Spinal cord (tissue), 10 donors: ENCODE results near the gene CRYGB. TPM values are rescaled to one million over a fixed set of nuclear protein-coding genes. Genes with fewer than 3 reads are reported as not detected.
"Not testable (repeated sequence)": the region's sequence is repeated elsewhere in the genome, so short reads cannot be mapped to it uniquely, and the experiment has no call there.

ENCODE experiments used
- DNase-seq, 6 donors: peaks; one replicate each; pipeline versions ENCODE4 v3.0.0 to v3.0.0-alpha.2; 2013 to 2015; ENCODE audit warnings: low spot score in 6 of 6, low read depth in 4 of 6
- H3K27ac ChIP-seq: one replicate; pipeline ENCODE4 v1.5.1; 2013; ENCODE audit warnings: low read depth, low read length, control low read depth
- H3K27me3 ChIP-seq: one replicate; pipeline ENCODE4 v1.6.1; 2013; ENCODE audit warnings: low read length; ENCODE audit not compliant: control insufficient read depth, insufficient read depth
- H3K36me3 ChIP-seq: one replicate; pipeline ENCODE4 v1.6.1; 2013; ENCODE audit warnings: low read length; ENCODE audit not compliant: control insufficient read depth, insufficient read depth
- H3K4me1 ChIP-seq: one replicate; pipeline ENCODE4 v1.6.1; 2013; ENCODE audit warnings: low read length; ENCODE audit not compliant: control insufficient read depth, insufficient read depth
- H3K4me3 ChIP-seq: one replicate; pipeline ENCODE4 v1.5.1; 2013; ENCODE audit warnings: low read depth, low read length, control low read depth
- H3K9me3 ChIP-seq: one replicate; pipeline ENCODE4 v1.6.1; 2013; ENCODE audit warnings: low read length; ENCODE audit not compliant: control insufficient read depth, insufficient read depth
- WGBS: methylation state at CpG from one replicate; pipeline ENCODE4 v1.1.5; 2013; ENCODE audit warnings: missing lambda C conversion rate; ENCODE audit not compliant: insufficient coverage; 5-methylcytosine and 5-hydroxymethylcytosine counted together
- polyA plus RNA-seq, 2 donors: library from polyadenylated mRNA; unstranded; fragments of 120-200 nt; gene quantifications; one replicate each; pipeline ENCODE4 v1.2.1, GENCODE V29; 2013; ENCODE audit not compliant: insufficient read length in 2 of 2
- total RNA-seq, 2 donors: library from RNA; depleted of rRNA in 1 of 2; stranded (reverse); fragments of 120-200 nt in 1 of 2; fragments of >200 nt in 1 of 2; gene quantifications; one replicate each; pipeline versions ENCODE4 v1.2.3 to v1.2.4, GENCODE V29; 2013 to 2014
- donor health status: healthy.

CRYGB gene
- total and polyA plus RNA-seq, 4 donors: not detected

DNA sequence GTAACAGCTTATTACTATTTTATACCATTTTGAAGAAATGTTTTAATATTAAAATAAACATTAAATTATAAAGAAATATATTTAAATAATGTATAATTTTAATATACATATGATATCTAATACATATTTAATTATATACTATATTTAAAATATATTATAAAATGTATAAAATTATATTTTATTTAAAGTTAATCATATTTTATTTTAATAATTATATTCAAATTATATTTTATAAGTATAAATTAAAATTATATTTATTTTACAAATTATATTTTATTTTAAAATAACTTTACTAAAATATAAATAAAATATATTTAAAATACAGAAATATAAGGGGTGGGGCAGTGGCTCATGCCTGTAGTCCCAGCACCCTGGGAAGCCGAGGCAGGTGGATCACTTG, 23.7 kb downstream of the CRYGB start:
- Histone ChIP-seq H3K9me3 (no peaks in the 10 kb centered on the region), H3K27ac (no peak overlapping the region), H3K27me3 (no peaks in the 10 kb centered on the region), H3K4me3 (no peak overlapping the region), H3K36me3 (no peaks in the 10 kb centered on the region), H3K4me1 (peaks cover 2% of the 10 kb centered on the region)
- no peak for DNase-seq
- WGBS: no CpG with 5 or more reads among the region's 1 CpG

GRCh38 chr2:208118918-208119317, 27.0 kb downstream of the CRYGB start:
- WGBS: no CpG with 5 or more reads among the region's 3 CpGs
- Histone ChIP-seq H3K4me3 (no peak overlapping the region), H3K27ac (no peak overlapping the region), H3K27me3 (no peaks in the 10 kb centered on the region), H3K9me3 (no peaks in the 10 kb centered on the region), H3K36me3 (no peaks in the 10 kb centered on the region), H3K4me1 (no peaks in the 10 kb centered on the region)
- peak in 2 of 6 donors; percentile 20 to 79 for DNase-seq

- H3K4me3 ChIP-seq, H3K27me3 ChIP-seq, DNase-seq, H3K4me1 ChIP-seq, H3K36me3 ChIP-seq, H3K9me3 ChIP-seq, H3K27ac ChIP-seq: not testable (repeated sequence)
- 94% methylated on average over 6 of the region's 11 CpGs for WGBS
Measured at GRCh38 chr2:208117390-208117789, 28.6 kb downstream of the CRYGB start.

- WGBS: 42% methylated on average over 4 of the region's 7 CpGs
- no peak overlapping the region for H3K27ac ChIP-seq
- no peaks in the 10 kb centered on the region for H3K36me3 ChIP-seq
- no peak for DNase-seq
- no peak overlapping the region for H3K4me3 ChIP-seq
- peaks cover 4% of the 10 kb centered on the region for H3K4me1 ChIP-seq
- H3K27me3 ChIP-seq: peaks cover 6% of the 10 kb centered on the region
- H3K9me3 ChIP-seq: no peaks in the 10 kb centered on the region
Measured at GRCh38 chr2:208112969-208113368, 33.0 kb downstream of the CRYGB start.

DNA sequence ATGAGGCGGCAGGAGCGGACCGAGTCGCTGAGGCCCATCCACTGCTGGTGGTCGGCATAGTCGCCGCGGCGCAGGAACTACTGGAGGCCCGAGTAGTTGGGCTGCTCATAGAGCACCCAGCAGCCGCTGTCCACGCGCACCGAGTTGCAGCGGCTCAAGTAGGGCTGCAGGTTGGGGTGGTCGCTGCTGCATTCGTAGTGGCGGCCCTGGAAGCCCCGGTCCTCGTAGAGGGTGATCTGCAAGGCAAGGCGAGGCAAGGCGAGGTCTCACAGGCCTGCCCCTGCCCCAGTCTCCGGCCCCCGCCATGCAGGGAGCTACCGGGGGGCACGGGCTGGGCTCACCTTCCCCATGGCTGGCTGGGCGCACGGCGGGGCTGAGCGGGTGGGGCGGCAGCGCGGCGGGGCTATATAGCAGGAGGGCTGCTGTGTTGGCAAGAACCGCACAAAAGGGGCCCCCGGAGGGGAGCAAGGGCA, 33.6 kb downstream of the CRYGB start:
- H3K27me3 ChIP-seq, H3K27ac ChIP-seq, H3K9me3 ChIP-seq, H3K36me3 ChIP-seq, H3K4me1 ChIP-seq, H3K4me3 ChIP-seq, DNase-seq: not testable (repeated sequence)
- WGBS: 27% methylated on average over 30 of the region's 36 CpGs

GRCh38 chr2:208103616-208104015, 42.3 kb downstream of the CRYGB start:
- 80% methylated on average over 1 of the region's 3 CpGs for WGBS
- no peak for DNase-seq
- Histone ChIP-seq H3K4me1 (peaks cover 3% of the 10 kb centered on the region), H3K27ac (no peak overlapping the region), H3K4me3 (no peak overlapping the region), H3K36me3 (no peaks in the 10 kb centered on the region), H3K9me3 (no peaks in the 10 kb centered on the region), H3K27me3 (no peaks in the 10 kb centered on the region)

- WGBS: 68% methylated on average over 7 of the region's 10 CpGs
Measured at GRCh38 chr2:208101716-208102631, 44.0 kb downstream of the CRYGB start.

DNA sequence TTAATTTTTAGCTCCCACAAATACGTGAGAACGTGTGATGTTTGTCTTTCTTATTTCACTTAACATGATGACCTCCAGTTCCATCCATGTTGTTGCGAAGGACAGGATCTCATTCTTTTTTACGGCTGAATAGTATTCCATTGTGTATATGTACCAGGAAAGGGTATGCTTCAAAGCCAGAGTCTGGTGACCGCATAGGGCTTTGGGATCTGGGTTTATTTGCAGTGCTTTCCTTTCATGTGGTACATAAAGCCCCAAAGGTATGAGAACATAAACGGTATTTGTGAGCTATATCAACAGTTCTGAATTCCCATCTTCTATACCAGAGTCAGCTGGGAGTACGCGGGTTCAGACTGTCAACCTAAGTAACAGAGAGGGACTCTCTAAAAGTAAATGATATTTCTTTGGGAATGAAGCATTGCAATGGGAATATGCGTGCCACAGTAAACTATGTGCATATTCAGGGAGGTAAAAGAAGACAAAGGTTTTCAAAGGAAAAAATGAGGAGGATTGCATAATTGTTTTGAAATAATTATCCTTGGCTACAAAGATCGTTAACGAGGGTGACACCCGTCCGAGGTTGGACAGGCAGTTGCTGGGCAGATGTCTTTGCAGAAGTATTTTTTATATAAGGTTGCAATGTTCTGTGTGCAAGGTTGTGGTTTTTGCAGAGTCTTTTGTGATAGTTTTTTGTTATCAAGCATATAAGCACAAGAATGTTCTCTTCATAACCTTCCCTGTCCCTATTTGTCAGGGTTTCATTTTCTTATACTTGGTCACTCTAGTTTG, 46.1 kb downstream of the CRYGB start:
- no peak overlapping the region for H3K4me3 ChIP-seq
- WGBS: 95% methylated on average over 7 of the region's 13 CpGs

More at GRCh38 chr2:208101716-208102631, 44.0 kb downstream of the CRYGB start:
- Histone ChIP-seq H3K4me3 (no peak overlapping the region), H3K4me1 (peaks cover 3% of the 10 kb centered on the region), H3K27ac (no peak overlapping the region), H3K9me3 (no peaks in the 10 kb centered on the region), H3K27me3 (no peaks in the 10 kb centered on the region), H3K36me3 (no peaks in the 10 kb centered on the region)
- DNase-seq: peak in 3 of 6 donors; percentile 23 to 85 (median 76)

DNA sequence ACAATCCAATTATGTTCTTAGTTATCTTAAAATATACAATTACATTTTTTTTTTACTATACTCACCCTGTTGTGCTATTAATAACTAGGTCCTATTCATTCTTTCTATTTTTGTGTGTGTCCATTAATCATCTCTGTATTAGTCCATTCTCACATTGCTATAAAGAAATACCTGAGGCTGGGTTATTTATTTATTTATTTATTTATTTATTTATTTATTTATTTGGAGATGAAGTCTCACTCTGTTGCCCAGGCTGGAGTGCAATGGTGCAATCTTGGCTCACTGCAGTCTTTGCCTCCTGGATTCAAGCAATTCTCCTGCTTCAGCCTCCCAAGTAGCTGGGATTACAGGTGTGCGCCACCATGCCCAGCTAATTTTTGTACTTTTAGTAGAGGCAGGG, 47.3 kb downstream of the CRYGB start:
- H3K4me1 ChIP-seq, H3K36me3 ChIP-seq, H3K27me3 ChIP-seq, H3K27ac ChIP-seq, H3K4me3 ChIP-seq, H3K9me3 ChIP-seq, DNase-seq: not testable (repeated sequence)
- WGBS: 100% methylated on average over 1 of the region's 1 CpG

More for the DNA sequence above, 46.1 kb downstream of the CRYGB start:
- no peaks in the 10 kb centered on the region for H3K9me3 ChIP-seq
- H3K27ac ChIP-seq: no peak overlapping the region
- no peak for DNase-seq
- no peaks in the 10 kb centered on the region for H3K36me3 ChIP-seq
- H3K27me3 ChIP-seq: no peaks in the 10 kb centered on the region
- peaks cover 3% of the 10 kb centered on the region for H3K4me1 ChIP-seq
